GM19438 (cell line): ENCODE data around the gene PLA2G2C.
"Not testable (repeated sequence)": the region's sequence is repeated elsewhere in the genome, so short reads cannot be mapped to it uniquely, and the experiment has no call there.

ENCODE experiments used
- ATAC-seq: cut with Tn5 transposase; IDR thresholded peaks from one replicate; pipeline ENCODE4 v1.9.1; 2021; ENCODE audit warnings: low read depth; ENCODE audit not compliant: unreplicated experiment

PLA2G2C gene

GRCh38 chr1:20139776-20140612, 46.3 kb downstream of the PLA2G2C start:
- ATAC-seq, result no peak

- no peak for ATAC-seq
Measured at GRCh38 chr1:20138961-20139550, 47.3 kb downstream of the PLA2G2C start, which contains the start of gene PLA2G2F. Gene PLA2G2F, plus strand, starts transcription at chr1:20139323. Its CDS starts 105 bp downstream, at chr1:20139428.

DNA sequence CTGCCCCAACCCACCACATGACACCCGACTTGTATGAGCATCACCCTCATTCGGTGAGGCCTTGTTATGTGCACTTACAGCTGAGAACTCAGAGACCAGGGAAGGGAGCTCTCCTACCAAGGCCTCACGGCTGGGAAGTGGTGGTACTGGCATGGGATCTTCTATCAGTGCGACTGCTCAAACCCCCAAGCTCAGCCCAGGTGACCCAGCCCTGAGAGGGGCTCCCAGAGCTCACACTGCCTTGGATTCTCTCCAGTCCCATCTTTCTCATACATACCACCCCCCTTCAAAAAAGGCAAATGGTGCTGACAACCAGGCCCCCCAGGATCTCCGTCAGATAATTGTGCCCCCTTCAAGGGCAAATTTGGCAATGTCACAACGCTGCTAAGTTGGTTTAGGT, 48.0 kb downstream of the PLA2G2C start:
- ATAC-seq, result no peak

DNA sequence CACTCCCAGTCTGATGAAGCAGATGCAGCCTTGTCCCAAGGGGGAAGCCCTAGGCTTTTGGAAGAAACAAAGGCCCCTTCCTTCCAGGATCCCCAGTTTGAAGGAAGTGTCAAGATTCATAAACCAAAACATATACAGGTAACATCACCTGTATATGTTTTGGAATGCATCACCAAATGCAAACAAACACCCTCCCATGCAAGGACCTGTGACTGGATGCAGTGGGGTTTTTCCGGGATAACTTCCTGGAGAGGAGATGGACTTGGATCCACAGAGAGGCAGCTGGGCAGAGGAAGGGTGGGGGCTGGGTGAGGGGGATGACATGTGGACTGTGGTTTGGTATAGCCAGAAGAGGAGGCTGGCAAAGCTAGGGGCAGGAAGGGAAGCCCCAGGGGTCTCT, 48.7 kb downstream of the PLA2G2C start:
- ATAC-seq, result no peak

DNA sequence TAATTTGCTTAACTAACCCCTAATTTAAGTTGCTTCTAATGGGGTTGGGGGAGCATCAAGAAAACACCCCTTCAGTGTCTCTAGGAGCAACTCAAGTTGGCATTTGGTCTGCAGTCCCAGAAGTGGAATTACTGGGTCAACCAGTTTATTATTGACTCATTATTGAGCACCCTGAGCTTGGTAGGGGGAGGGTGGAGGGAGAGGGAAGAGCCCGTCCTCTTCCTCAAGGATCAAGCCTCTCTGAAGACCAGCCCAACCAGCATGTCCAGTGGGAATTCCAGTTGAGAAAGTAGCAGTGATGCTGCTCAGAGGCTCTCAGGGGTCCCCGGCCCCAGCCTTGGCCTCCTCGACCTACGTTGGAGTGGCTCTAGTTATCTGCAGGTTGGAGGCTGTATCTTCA, 49.3 kb downstream of the PLA2G2C start:
- no peak for ATAC-seq

GRCh38 chr1:20136249-20136648, 50.1 kb downstream of the PLA2G2C start:
- no peak for ATAC-seq

- no peak for ATAC-seq
Measured at GRCh38 chr1:20134995-20135394, 51.3 kb downstream of the PLA2G2C start.

GRCh38 chr1:20130518-20130917, 55.8 kb downstream of the PLA2G2C start:
- ATAC-seq, result not testable (repeated sequence)

- ATAC-seq, result no peak
Measured at GRCh38 chr1:20126806-20127440, 59.4 kb downstream of the PLA2G2C start.

DNA sequence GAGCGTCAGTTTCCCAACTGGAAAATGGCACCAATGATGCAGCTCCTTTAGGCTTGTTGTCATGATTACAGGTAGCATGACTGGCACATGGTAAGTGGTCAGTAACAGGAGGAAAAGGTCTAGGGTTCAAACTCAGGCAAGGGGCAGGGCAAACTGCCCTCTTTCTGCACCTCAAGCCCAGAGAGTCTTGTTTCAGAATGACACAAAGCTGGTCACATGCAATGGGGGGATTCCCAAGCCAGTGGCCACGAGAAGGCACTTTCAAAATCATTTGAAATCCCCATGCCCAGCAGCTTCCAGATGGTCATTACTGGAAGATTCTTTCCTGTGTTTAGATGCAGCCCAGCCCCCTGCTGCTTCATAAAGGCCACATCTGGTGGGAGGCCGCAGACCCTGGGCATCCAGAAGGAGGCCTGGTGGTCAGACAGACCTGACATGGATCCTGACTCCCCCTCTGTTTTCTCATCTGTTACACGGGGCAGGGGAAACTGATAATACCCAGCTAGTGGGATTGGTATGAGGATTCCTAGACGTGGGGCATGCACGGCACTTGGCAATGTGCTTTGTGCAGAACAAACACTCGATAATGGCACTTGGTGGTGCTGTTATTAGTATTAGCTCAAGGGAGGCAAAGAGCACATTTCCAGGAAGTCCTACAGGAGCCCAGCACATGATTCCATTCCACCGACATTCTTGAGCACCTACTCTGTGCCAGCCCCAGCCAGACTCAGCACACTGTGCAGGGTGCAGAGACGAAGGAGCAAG, 60.1 kb downstream of the PLA2G2C start:
- no peak for ATAC-seq

- no peak for ATAC-seq
Measured at GRCh38 chr1:20125100-20125499, 61.2 kb downstream of the PLA2G2C start.

- no peak for ATAC-seq
Measured at GRCh38 chr1:20124456-20125057, 61.8 kb downstream of the PLA2G2C start.

DNA sequence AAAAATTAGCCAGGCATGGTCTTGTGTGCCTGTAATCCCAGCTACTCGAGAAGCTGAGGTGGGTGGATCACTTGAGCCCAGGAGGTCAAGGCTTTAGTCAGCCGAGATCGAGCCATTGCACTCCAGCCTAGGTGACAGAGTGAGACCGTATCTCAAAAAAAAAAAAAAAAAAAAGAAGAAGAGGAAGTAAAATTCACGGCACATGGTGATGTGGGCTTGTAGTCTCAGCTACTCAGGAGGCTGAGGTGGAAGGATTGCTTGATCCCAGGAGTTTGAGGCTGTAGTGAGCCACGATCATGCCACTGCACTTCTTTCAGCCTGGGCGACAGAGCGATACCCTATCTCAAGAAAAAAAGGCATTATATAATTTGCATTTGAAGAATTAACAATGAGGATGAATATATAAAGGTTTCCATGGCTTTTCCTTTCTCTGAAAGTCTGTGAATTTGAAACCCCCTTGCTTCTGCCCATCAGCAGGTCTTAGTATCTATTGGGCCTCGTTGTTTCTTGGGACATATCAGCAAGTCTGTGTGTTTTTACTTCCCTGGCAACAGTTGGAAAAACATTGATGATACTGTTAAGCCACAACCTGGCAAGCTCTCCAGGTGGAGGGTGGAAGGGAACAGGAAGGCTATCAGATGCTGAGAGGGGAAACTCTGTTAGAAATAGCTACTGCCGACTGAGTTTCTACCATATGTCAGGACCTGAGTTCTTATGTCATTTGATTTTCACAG, 62.4 kb downstream of the PLA2G2C start:
- no peak for ATAC-seq

GRCh38 chr1:20120796-20121195, 65.5 kb downstream of the PLA2G2C start:
- ATAC-seq, result no peak

- no peak for ATAC-seq
Measured at GRCh38 chr1:20119347-20119746, 67.0 kb downstream of the PLA2G2C start, which contains the start of gene PLA2G2D. Gene PLA2G2D, minus strand, starts transcription at chr1:20119536. Its CDS starts 38 bp downstream, at chr1:20119498.

DNA sequence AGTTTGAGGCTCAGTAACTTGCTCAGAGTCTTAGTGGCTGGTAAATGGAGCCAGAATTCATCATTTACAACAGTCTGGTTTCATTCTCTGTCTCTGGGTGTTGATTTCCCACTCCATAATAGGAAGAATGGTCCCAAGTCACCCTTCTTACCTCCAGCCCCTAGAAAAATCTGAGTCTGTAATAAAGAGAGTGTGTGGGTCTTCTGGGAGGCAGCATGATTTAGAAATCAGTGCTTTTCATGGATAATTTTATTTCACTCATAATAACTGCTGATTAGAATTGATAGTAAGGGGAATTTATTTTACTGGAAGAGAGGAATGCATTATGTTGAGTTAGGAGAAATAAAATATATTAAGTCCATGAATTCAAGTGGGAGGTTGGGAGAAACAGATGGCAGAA, 69.1 kb downstream of the PLA2G2C start:
- ATAC-seq, result no peak

DNA sequence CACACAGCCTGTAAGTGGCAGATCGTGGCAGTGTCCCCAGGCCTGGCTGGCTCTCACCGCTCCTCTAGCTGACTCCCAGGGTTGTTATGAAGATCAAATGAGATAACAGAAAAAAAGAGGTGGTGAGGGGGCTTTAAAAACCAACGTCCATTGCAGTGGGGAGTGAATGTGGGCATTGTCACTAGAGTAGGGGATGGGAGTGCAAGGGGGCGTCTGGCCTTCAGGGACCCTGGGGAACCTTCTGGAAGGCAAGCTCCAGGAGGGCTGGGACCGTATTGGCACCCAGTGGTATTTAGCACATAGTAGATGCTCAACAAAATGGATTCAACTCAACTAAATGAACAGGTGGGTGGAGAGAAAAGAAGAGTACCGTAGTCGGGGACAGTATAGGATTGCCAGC, 70.4 kb downstream of the PLA2G2C start:
- no peak for ATAC-seq

GRCh38 chr1:20115479-20115878, 70.8 kb downstream of the PLA2G2C start:
- no peak for ATAC-seq

DNA sequence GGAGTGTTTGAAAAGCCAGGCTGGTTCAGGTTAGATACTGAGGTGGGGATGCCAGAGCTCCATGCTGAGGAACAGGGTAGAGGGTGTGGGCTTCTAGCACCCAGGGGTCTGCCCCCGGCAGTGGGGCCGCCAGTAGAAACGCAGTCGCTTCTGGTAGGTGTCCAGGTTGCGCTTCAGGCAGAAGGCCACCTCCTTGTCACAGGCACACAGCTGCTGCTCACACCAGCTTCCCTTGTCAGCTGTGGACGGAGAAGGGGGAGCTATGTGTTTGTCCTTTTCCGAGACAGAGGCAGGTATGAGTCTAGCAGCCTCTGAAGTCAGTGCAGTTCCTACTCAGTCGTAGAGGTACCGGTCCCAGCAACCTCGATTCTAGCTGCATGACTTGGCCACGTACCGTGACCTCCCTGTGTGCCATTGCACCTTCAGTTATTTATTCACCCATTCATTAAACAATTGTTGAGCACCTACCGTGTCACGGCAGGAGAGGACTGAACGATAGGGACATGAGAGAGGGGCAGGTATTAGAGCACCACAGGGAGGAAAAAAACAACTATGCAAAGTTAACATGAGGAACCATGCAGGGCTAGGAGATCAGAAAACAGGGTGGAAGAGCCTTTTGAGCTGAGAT, 72.2 kb downstream of the PLA2G2C start:
- no peak for ATAC-seq
